EL (cell line): Measurements from ENCODE around the gene ANKRD66.
"Not testable (repeated sequence)": the region's sequence is repeated elsewhere in the genome, so short reads cannot be mapped to it uniquely, and the experiment has no call there.

ENCODE experiments used
- DNase-seq: peaks from one replicate; pipeline ENCODE4 v3.0.0-alpha.2; 2016

The ANKRD66 gene

DNA sequence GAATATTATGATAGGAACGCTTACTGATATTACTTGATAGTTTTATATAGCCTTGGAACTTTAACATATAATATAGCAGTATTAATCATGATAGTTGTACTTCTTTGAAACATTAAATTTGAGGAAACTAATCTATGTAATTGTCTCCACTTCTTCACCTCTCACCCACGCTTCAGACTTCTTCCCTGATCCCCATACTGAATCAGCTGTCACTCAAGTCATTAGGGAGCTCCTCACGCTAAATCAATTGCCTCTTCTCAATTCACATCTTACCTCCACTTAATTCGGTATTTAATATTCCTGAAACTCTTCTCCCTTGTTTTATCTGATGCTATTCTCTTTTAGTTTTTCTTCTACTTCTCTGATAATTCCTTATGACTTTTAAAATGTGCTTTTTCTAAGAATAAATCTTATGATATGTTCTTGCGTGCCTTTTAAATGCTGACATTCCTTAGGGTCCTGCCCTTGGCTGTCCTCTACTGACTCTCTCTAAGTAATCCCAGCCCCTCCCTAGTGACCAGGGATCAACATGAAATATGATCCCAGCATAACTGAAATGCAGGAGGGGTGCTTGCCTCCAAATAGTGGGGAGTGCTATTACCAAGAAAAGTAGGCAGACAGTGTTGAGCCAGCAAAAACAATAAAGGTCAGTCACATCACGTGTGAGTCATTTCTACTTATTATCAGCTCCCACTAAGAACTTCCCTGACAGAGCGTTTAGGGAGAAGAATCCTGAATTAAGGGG lies 9.9 kb downstream of the ANKRD66 start:
- no peak for DNase-seq

DNA sequence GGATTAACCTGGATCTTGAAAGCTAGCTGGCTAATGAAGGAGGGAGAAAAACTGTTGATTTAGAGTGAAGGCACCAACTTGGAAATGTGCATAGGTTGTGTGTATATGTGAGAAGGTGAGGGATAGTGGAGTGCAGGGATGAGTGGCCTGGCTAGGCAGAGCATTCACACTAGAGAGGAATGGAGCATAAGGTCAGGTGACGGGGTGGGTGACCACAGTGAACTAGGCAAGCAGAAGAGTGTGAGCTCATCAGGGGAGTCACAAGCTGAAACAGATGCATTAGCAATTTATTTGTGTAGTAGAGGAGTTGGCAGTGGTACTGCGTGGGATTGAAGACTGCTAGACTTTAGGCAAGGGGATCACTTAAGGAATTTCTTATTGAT lies 10.5 kb downstream of the ANKRD66 start:
- DNase-seq: no peak

DNA sequence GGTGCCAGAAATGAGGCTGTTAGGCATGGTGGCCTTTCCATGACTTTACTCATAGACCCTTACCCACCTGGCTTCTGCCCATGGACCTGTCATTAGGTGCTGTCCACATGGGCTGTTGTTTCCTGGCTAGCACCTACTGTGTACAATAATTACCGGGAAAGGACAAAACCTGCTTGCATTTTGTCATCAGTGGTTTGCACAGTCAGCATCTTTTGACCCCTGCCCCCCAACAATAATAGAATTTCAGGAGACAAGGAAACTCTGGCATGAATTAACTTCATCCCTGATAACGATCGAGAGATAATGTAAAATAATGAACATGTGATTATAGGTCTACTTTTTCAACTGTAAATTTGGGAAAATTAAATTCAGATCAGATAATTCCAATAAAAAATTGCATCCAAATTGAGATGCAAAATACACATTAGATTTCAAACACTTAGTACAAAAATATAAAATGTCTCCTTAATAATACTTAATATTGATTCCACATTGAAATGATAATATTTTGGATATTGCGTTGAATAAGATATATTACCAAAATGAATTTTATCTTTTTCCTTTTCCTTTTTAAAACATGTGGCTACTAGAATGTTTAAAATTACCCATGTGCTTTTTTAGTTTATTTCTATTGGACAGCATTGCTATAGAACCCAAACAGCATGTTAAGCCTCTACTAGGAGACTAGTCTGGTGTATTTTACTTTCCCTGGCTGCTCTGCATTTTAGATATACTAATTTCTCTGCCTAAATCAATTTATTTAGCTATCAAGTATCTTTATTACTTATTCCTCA lies 12.4 kb downstream of the ANKRD66 start:
- no peak for DNase-seq

DNA sequence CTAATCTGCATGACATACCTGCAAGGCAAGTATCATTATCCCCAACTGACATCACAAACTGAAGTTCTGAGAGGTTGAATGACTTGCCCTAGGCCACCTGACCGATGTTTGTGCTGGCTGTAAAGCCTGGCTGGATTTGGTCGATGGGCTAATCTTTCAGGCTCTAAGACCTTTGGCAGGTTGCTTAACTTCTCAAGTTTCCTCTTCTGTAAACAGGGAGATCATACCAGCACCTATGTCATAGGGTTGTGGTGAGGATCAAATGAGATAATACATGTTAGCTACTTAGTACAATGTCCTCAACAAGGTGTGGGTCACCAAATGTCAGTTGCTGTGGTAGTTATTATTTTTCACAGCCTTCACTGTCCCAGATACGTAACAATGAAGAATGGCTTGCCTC lies 14.2 kb downstream of the ANKRD66 start:
- DNase-seq: no peak

DNA sequence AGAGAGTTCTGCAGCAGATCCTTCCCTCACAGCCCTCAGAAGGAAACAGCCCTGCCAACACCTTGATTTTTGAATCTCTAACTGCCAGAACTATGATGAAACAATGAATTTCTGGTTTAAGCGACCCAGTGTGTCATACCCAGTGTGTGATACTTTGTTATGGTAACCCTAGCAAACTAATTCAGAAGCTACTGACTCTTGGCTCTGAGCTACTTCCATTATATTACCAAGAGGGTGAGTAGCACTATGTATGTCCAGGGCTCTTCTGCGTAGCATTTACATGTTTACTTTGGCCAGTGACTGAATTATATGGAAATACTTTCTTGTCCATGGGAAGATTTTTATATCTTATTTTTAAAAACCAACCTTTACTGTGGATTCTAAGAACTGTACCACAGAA lies 16.7 kb downstream of the ANKRD66 start:
- DNase-seq: no peak

- not testable (repeated sequence) for DNase-seq
Observed at GRCh38 chr6:46764280-46764679, 17.5 kb downstream of the ANKRD66 start.

DNA sequence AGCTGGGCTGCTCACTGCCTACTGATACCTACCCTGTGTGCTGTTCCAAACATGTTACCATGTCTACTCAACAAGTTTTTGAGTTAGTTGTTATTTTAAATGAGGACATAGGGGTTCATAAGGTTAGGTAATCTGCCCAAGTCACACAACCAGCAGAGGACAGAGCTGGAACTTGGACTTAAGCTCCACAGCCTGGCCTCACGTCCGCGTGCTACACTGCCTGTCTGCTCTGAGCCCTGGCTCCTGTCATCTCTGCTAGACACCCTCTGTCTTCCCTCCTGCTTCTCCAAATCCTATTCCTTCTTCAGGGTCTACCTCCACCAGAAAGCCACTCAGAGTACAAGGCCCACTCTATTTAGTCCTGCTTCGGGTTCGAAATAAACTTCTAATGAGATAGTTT lies 18.2 kb downstream of the ANKRD66 start:
- DNase-seq: no peak

GRCh38 chr6:46772016-46772415 lies 25.3 kb downstream of the ANKRD66 start:
- DNase-seq: no peak

DNA sequence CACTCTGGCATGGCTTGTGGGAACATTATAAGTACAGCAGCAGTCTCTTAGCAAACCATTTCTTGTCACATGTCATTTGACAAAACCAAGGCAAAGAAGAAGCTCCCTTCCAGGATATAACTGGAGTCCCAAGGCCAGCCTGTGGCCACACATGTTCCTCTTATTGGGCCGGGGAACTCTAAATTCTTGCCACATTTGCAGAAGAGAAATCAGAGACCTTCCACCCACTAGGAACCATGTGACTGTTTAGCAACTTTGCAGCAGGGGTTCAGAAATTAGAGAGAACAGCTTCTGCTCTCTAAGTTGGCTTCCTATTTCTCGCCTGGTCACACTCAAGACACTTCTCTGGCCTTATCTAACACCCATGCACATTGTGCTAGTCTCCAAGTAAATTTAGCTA lies 26.0 kb downstream of the ANKRD66 start:
- DNase-seq: no peak

DNA sequence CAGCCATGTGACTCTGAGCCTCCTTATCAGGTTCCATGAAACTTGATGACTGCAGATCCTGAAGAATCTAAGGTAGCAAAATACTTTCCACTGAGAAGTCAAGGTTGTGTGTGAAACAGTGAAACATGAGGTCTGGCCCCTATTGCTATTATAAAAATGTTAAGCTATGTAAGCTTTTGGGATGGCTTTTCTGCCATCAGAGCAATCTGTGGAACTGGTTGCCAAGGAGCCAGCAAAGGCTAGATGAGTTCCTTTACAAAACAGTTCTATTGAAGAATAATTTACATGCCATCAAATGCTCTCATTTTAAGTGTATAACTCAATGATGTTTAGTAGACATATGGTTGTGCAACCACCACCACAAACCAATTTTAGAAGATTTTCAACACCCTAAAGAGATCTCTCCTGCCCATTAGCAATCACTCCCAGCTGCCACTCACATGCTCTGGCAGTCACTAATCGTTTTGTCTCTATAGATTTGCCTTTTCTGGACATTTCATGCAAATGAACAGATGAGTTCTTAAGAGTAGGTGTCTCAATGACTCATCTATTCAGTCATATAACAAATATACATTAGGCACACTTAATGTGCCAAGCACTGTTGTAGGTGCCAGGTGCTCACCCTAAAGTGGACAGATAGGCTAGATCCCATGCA lies 26.6 kb downstream of the ANKRD66 start:
- DNase-seq: no peak

- DNase-seq: not testable (repeated sequence)
Observed at GRCh38 chr6:46774736-46775135, 28.0 kb downstream of the ANKRD66 start.

DNA sequence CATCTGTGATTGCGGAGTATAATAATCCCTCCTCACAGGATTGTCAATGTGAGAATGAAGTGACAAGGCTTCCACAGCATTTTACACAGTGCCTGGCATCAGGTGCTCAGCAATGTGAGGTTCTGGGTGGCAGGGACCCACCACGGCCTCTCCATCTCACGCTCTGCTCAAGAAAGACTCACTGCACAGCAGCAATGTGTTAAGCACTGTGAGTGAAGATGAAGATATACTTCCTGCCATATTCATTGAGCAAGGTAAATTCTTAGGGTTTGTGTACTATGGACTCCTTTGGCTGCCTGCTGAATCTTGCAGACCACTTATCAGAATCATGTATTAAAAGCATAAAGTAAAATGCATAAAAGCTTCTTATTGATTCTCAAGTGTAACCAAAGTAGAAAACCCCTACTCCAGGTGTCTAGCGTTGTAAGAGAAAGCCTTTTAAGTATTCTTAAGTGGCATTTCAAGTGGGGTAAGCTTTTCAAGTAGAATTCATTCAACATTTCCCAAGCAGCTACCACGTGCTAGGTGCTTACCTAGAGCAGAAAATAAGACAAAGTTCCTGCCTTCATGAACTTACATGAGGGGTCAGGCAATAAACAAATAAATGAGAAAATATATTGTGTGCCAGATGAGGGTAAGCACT lies 29.5 kb downstream of the ANKRD66 start:
- DNase-seq: no peak

DNA sequence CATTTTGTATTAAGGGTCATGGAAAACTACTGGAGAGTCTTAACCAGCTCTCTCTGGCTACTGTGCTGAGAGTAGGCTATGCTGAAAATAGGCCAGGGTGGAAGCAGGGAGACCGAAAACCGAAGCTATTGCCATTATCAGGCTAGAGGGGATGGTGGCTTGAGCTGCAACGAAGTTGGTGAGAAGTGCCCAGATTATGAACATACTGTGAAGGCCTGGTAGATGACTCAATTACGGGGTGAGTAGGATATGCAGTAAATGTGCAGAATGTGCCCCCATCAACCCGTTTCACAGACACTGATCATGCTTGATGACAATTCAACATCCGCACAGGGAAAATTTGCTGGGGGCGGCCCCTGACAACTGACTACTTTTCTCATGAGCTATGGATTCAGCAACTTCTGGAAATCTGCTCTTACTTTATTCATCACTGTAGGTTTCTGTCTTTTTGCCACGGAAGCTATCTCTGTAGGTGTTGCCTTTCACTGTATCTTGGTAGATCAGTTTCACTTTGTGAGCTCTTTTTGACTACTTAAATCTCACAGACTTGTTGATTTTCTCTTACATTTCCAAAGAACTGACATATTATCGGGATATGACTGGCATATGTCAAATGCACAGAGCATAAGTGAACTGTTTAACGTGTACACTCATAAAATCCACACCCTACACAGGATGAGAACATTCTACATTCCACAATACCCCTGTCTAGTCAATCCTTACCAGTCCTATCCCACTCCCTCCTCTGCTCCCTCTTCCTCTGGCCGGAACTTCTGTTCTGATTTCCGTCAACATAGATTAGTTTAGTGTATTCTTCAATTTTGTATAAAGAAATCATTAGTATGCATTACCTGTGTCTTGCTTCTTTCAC lies 31.0 kb downstream of the ANKRD66 start:
- DNase-seq: no peak

- DNase-seq: peak; percentile 50
Observed at GRCh38 chr6:46781478-46782378, 35.0 kb downstream of the ANKRD66 start.

DNA sequence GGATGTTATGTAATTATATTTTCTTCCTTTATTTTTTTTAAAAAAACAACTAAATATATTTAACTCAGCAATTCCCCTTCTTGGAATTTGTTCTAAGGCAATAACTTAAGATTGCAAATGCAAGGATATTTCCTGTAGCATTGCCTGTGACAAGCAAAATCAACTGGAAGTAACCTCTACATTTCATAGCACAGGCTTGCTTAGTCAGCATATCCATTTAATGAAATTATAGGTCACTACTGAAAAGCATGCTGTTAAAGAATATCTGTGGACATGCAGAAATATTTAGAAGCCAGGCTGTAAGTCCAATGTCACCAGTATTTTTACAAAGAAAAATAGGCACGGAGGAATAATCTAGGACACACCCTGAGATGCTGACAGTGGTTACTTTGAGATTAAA lies 37.8 kb downstream of the ANKRD66 start:
- DNase-seq: no peak

DNA sequence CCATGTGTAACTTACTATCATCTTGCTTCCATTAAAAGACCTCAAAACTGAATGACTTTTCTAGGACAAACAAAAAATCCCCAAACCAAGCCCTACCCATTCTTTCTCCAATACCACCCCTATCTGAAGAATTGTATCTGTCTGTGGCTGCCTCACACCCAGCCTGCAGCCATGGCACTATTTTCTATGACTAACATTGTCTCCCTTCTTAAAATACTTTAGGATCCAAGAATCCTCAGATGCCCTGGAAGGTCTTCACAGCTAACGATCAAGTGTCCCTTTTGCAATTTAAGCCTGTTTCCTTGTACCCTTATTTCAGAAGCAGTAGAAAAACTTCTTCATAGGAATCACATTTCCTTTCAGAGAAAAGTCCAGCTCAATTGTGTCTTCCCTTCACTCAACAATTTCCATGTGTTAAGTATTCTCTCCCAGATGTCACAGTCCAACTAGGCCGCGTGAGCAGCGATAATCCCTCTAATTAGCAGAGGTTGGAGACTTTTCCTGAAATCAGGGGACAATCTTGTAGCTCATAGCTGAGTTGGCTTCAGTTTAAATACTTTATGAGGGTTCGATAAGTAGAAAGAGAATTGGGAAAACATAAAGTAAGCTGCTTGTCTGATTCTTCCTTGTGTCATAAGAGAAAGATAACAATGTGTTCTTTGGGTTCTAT lies 41.3 kb downstream of the ANKRD66 start:
- DNase-seq: no peak

- DNase-seq: no peak
Observed at GRCh38 chr6:46788791-46789190, 42.1 kb downstream of the ANKRD66 start.

DNA sequence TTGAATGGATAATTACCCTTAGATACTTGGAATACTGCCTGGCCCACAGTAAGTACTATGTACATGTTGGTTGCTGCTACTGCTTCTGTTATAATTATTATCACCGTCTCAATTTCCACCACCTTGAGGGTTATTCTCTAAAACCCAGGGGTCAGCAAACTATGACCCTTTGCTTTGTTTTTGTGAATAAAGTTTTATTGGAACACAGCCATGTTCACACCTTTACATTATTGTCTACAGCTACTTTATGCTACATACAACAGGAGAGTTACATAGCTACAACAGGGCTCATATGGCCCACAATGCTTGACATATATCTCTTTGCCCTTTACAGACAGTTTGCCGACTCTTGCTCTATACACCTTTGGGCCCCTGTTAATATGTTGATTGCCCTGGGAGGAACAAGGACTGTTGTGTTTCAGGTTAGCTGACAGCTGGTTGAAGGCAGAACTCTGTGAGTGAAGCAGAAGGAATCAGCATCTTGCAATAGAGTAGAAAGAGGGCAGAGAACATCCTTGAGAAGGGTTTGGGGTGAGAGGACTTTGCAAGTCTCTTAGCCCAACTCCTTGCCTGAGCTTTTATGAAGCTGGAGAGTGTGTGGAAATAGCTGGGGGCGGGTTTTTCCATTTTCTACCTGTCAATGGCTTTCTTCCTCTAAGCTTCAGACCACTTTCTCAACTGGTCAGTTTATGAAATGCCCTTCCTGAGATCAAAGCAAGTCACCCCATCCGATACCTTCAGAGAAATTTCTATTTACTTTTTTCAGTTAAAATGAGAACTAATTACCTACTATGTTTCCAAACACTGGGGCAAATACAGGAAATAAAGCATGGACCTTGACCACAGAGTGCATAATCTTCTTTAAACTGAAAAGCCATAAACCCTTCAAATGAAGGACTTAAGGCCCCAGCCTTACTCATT lies 43.0 kb downstream of the ANKRD66 start:
- no peak for DNase-seq

DNA sequence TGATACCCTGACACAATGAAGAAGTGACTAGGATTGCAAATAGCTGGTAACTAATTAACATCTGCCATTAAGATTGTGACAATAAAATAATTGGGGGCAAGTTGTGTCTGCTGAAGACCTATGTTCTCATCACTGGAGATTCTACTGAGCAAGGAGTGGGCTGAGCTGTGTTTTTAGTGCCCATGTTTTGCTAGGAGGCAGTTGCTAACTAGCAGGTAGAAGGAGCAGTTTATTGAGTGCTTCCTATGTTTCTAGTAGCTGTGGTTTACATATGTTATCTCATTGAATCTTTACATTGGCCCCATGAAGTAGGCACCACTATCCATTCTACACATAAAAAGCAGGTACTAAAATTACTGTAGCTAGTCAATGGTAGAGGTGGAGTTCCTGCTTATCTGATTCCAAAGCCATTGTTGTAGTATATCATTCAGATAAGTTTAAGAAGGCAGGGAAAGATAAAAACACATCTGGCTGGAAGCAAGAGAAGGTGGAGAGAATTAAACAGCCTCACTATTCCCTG lies 43.7 kb downstream of the ANKRD66 start:
- no peak for DNase-seq
